AG09309 (cell line): Measurements from ENCODE around the gene AATK.

ENCODE experiments used
- DNase-seq: peaks from one replicate; pipeline ENCODE4 v3.0.0-alpha.2; 2010; ENCODE audit warnings: low read depth
- H3K4me3 ChIP-seq: 2 replicates; pipeline ENCODE4 v1.5.1; 2011; ENCODE audit warnings: mild to moderate bottlenecking, low read depth, low read length, moderate library complexity; ENCODE audit not compliant: control insufficient read depth
- TF ChIP-seq, protein P1 (sequence below): IDR thresholded peaks from 2 replicates; pipeline ENCODE4 v1.5.1; 2011; ENCODE audit warnings: mild to moderate bottlenecking, low read depth, low read length, inconsistent platforms; ENCODE audit not compliant: insufficient read depth, control insufficient read depth; ENCODE audit errors: missing control alignments

The AATK gene

DNA sequence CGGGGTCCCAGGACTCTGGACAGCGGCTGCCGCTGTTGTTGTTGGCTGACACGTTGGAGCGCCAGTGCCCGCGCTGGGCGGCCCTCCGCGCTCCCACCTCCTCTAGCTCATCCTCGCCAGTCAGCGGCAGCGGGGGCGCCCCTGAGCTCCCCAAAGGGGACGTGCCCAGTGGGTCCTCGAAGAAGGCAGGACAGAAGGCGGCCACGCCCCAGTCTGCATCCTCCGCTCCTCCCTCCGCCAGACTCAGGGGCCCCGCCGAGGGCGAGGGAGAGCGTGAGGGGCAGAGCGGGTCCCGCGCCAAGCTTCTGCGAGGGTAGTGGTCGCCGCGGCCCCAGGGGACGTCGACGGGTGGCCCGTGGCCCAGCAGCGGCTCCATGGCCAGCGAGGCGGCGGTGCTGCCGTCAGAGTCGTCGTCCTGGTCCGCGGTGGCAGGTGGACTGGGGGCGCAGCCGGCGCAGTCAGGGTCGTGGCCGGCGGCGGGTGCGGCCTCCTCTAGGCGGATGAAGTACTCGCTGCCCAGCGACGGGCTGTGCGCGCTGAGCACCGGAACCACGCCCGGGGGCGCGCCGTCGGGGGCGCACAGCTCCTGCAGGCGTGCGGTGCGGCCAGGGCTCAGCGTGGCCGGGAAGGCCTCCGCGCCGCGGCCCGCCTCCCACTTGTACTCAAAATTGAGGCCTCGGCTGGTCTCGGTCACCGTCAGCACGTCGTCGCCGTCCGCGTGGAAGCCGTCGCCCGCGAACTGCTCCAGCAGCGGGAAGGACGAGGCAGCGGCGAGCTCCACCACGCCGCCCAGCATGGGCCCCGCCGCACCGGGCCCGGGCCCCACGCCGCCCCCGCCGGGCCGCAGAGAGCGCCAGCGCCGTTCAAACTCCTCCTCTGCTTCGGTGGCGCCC, 43.9 kb downstream of the AATK start:
- DNase-seq: no peak
- TF ChIP-seq, protein P1, sequence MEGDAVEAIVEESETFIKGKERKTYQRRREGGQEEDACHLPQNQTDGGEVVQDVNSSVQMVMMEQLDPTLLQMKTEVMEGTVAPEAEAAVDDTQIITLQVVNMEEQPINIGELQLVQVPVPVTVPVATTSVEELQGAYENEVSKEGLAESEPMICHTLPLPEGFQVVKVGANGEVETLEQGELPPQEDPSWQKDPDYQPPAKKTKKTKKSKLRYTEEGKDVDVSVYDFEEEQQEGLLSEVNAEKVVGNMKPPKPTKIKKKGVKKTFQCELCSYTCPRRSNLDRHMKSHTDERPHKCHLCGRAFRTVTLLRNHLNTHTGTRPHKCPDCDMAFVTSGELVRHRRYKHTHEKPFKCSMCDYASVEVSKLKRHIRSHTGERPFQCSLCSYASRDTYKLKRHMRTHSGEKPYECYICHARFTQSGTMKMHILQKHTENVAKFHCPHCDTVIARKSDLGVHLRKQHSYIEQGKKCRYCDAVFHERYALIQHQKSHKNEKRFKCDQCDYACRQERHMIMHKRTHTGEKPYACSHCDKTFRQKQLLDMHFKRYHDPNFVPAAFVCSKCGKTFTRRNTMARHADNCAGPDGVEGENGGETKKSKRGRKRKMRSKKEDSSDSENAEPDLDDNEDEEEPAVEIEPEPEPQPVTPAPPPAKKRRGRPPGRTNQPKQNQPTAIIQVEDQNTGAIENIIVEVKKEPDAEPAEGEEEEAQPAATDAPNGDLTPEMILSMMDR: no peak

DNA sequence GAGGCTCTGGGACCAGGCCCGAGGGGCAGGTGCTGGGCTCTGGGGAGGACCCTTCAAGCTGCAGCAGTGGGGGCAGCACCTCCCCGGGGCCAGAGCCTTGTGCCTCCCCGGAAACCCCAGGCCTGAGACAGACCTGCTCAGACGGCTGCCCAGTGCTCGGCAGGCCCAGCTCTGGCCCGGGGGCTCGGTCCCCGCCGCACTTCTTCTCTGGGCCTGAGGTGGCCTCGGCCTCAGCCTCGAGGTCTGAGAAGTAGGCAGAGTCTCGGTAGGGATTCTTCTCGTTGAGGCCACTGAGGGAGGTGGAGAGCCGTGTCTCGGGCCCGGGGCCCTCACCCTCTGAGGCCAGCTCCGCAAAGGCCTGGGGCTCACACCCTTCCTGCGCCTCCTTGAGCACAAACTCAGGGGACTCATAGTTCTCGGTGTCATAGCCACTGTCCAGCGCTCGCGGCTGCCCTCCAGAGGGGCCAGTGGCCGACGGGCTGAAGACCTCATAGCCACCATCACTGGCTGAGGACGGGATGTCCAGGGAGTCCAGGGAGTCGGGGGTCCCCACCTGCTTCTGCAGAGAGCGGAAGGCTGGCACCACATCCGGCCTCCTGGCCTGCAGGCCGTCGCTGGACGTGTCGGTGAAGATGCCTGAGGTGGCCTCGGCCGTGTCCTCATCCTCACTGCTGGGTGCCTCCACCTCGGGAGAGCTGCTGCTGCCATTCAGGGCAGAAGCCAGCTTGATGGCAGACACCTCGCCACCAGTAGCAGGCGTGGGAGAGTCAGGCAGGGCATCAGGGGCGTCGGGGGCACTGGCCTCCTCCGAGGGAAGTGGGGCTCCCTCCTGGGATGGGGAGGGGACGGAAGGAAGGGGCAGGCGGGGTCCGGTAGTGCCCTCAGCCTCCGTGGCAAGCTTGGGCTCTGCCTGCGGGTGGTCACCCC, 45.1 kb downstream of the AATK start:
- no peak for DNase-seq
- H3K4me3 ChIP-seq: no peak overlapping the region
- TF ChIP-seq, protein P1: no peak

More for the DNA sequence above, 43.9 kb downstream of the AATK start:
- no peak overlapping the region for H3K4me3 ChIP-seq

DNA sequence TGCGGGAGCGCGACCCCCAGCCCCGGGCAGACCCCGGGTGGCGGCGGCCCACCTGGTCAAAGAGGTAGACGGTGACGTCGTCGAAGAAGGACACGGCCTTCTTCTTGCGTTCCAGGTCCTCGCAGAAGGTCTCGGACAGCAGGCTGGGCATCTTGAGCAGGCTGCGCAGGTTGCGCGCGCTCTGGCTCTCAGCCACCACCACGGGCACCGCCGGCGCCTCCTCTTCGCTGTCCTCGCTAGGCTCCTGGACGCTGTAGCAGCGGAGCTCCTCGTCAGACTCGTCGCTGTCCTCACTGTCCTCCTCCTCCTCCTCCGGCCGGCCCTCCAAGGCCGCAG, 45.9 kb downstream of the AATK start:
- no peak overlapping the region for H3K4me3 ChIP-seq
- DNase-seq: no peak
- TF ChIP-seq, protein P1: no peak

DNA sequence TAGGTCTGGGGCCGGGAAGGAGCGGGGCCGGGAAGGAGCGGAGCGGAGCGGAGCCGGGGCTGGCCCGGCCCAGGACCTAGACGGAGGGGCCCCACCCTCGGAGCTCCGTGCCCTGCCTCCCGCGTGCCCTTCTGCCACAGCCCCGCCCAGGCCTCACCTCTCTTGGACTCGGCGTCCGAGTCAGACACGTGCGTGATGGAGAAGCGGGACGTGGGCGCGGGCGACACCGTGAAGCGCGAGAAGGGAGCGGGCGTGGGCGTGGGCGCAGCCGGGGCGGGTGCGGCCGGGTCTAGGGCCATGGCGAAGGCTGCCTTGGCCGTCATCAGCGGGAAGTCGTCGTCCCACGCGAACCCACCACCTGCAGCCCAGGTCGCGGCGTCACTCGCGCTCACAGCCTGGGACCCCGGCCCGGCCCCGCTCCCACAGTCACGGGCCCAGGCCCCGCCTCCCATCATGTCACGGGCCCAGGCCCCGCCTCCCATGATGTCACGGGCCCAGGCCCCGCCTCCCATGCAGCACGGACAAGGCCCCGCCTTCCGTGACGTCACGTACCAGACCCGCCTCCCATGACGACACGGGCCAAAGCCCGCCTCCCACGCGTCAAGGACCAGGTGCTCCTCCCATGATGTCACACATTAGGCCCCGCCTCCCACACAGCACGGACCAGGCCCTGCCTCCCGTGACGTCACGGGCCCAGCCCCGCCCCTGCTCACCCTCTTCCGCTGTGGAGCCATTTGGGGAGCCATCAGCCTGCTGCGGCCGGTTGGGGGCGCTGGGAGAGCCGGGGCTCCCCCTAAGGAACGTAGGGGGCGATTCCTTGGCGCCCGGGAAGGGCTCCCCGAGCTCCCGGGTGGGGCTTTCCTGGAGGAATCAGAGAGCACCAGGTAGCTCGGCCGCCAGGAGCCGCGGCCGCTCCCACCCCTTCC, 46.5 kb downstream of the AATK start:
- H3K4me3 ChIP-seq: peak overlapping the region; percentile 38
- TF ChIP-seq, protein P1: no peak
- DNase-seq: peak; percentile 41

DNA sequence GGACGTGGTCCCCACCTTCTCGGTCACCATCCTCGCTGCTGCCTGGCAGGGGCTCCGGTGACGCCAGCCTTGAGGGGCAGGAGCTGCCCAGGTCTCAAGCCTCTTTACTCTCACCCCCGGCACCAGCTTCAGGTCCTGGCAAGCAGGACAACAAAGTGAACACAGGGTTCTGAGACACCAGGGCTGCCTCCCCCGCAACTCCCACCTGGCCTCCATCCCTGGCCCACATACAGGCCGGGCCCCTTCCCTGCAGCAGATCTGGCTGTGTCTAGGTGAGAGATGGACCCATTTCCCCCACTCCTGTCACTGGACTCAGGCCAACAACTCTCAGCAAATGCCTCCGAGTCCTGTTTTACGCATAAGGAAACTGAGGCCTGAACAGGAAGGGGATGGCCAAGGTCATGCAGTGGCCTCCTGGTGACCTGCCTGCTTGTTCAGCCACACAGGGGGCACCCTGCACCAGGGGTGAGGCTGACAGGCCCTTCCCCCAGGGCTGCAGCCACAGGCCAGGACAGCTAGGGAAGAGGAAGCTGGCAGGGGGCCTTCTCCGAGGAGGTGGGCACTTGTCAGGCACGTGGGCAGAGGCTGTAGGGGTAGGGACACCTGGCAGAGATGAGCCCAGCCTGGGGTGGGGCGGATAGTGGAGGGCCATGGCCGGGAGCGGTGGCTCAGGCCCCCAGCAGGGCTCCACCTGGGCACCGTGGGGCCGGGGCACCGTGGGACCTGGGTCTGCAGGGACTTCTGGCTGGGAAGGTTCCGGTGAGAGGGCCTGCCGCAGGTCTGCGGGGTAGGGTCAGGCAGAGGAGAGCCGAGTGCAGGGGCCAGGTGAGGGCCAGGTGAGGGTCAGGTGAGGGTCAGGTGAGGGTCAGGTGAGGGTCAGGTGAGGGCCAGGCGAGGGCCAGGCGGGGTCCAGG, 47.5 kb downstream of the AATK start:
- H3K4me3 ChIP-seq: peak overlapping the region; percentile 38
- DNase-seq: no peak
- TF ChIP-seq, protein P1: no peak
